Middle frontal gyrus (tissue), 1 donor: ENCODE data around the gene STAT3.
"Not testable (repeated sequence)": the region's sequence is repeated elsewhere in the genome, so short reads cannot be mapped to it uniquely, and the experiment has no call there.

Source experiments
- DNase-seq: peaks from one replicate; pipeline ENCODE4 v3.0.0-alpha.2; 2015; ENCODE audit warnings: low spot score; ENCODE audit errors: extremely low spot score

The STAT3 gene

GRCh38 chr17:42281571-42282096 lies 106.6 kb downstream of the STAT3 start:
- DNase-seq, result no peak

- no peak for DNase-seq
Measured at GRCh38 chr17:42279776-42280630, 108.2 kb downstream of the STAT3 start.

GRCh38 chr17:42277342-42277712 lies 110.9 kb downstream of the STAT3 start:
- DNase-seq, result no peak

- DNase-seq, result no peak
Measured at GRCh38 chr17:42276609-42277341, 111.5 kb downstream of the STAT3 start.

GRCh38 chr17:42276359-42276608 lies 112.0 kb downstream of the STAT3 start, which contains the start of gene STAT5B:
TSS of gene STAT5B (minus strand) at chr17:42276391. CDS start at chr17:42232127, 44,264 bp downstream.
- DNase-seq, result peak; percentile 49

- DNase-seq, result no peak
Measured at GRCh38 chr17:42275527-42276358, 112.5 kb downstream of the STAT3 start.

- DNase-seq, result no peak
Measured at GRCh38 chr17:42274812-42275526, 113.3 kb downstream of the STAT3 start.

GRCh38 chr17:42274253-42274542 lies 114.0 kb downstream of the STAT3 start:
- no peak for DNase-seq

GRCh38 chr17:42273474-42274252 lies 114.6 kb downstream of the STAT3 start:
- DNase-seq, result no peak

GRCh38 chr17:42272162-42272907 lies 115.9 kb downstream of the STAT3 start:
- no peak for DNase-seq

- no peak for DNase-seq
Measured at GRCh38 chr17:42271779-42272035, 116.5 kb downstream of the STAT3 start.

GRCh38 chr17:42271006-42271778 lies 117.0 kb downstream of the STAT3 start:
- no peak for DNase-seq

GRCh38 chr17:42270596-42270995 lies 117.6 kb downstream of the STAT3 start:
- DNase-seq, result no peak

GRCh38 chr17:42270170-42270535 lies 118.1 kb downstream of the STAT3 start:
- DNase-seq, result no peak

GRCh38 chr17:42268236-42268635 lies 120.0 kb downstream of the STAT3 start:
- no peak for DNase-seq

- DNase-seq, result no peak
Measured at GRCh38 chr17:42266918-42267766, 121.1 kb downstream of the STAT3 start.

- no peak for DNase-seq
Measured at GRCh38 chr17:42266462-42266861, 121.8 kb downstream of the STAT3 start.

- DNase-seq, result not testable (repeated sequence)
Measured at GRCh38 chr17:42264366-42264765, 123.9 kb downstream of the STAT3 start.
